Lung (tissue), 12 donors: ENCODE measurements around the gene MYRIP. TPM values are rescaled to one million over a fixed set of nuclear protein-coding genes. Genes with fewer than 3 reads are reported as not detected.

Experiments
- ATAC-seq: fragments of 200-7000 bp; cut with Tn5 transposase; one replicate; pipeline ENCODE4 v1.9.1; 2020; ENCODE audit warnings: moderate number of reproducible peaks; ENCODE audit not compliant: insufficient read depth, low FRiP score
- DNase-seq, 3 donors: peaks; one replicate each; pipeline ENCODE4 v3.0.0-alpha.2; 2013 to 2017
- H3K27ac ChIP-seq, 2 donors: one replicate each; pipeline ENCODE4 v1.5.1; 2013; ENCODE audit warnings: mild to moderate bottlenecking in 2 of 2, moderate library complexity in 2 of 2, control low read depth in 1 of 2, inconsistent platforms in 1 of 2, low read depth in 1 of 2, low read length in 1 of 2
- H3K27me3 ChIP-seq, 3 donors: one replicate each; pipeline ENCODE4 v1.5.1; 2013; ENCODE audit warnings: low read length in 2 of 3; ENCODE audit not compliant: control insufficient read depth in 3 of 3, insufficient read depth in 3 of 3
- H3K36me3 ChIP-seq, 4 donors: one replicate each; pipeline ENCODE4 v1.5.1; 2013; ENCODE audit warnings: low read length in 4 of 4, mild to moderate bottlenecking in 1 of 4, moderate library complexity in 1 of 4; ENCODE audit not compliant: control insufficient read depth in 4 of 4, insufficient read depth in 4 of 4
- H3K4me1 ChIP-seq, 5 donors: one replicate each; pipeline ENCODE4 v1.5.1; 2013; ENCODE audit warnings: low read length in 5 of 5, mild to moderate bottlenecking in 2 of 5, moderate library complexity in 1 of 5; ENCODE audit not compliant: control insufficient read depth in 5 of 5, insufficient read depth in 5 of 5
- H3K4me3 ChIP-seq: one replicate; pipeline ENCODE4 v1.5.1; 2013; ENCODE audit warnings: mild to moderate bottlenecking, control low read depth, moderate library complexity
- H3K9ac ChIP-seq, 2 donors: one replicate each; pipeline ENCODE4 v1.5.1; 2013; ENCODE audit warnings: low read length in 2 of 2, control low read depth in 1 of 2; ENCODE audit not compliant: insufficient read depth in 1 of 2
- H3K9me3 ChIP-seq, 4 donors: one replicate each; pipeline ENCODE4 v1.5.1; 2013; ENCODE audit warnings: low read length in 3 of 4, mild to moderate bottlenecking in 1 of 4, moderate library complexity in 1 of 4; ENCODE audit not compliant: control insufficient read depth in 4 of 4, insufficient read depth in 3 of 4
- CTCF ChIP-seq: IDR thresholded peaks from 2 replicates; pipeline ENCODE4 v1.5.1; 2012; ENCODE audit warnings: mild to moderate bottlenecking; ENCODE audit errors: control extremely low read depth, extremely low read depth
- WGBS, 2 donors: extraction: QIAGEN DNeasy Blood & Tissue Kit; methylation state at CpG; one replicate each; pipeline ENCODE4 v1.1.7; 2013; 5-methylcytosine and 5-hydroxymethylcytosine counted together
- polyA plus RNA-seq, 2 donors: library from polyadenylated mRNA; stranded (reverse); fragments of 200-250 nt; gene quantifications; one replicate each; pipeline ENCODE4 v1.2.1, GENCODE V29; 2013
- total RNA-seq, 2 donors: library from RNA; depleted of rRNA in 1 of 2; stranded (reverse); fragments of >200 nt in 1 of 2; gene quantifications; one replicate each; pipeline ENCODE4 v1.2.1, GENCODE V29; 2014 to 2021
- donor health status: control.
- donor health status: control.
- donor health status: Bipolar disorder and iron deficiency.
- donor health status: healthy.
- donor health status: DM: yes; HTN: yes; CAD: no.

Gene MYRIP
- total and polyA plus RNA-seq, 4 donors = 0.30 to 2.5 (median 0.77) TPM

GRCh38 chr3:40228792-40229350 lies 419.5 kb downstream of the MYRIP start:
- no peak for ATAC-seq
- Histone ChIP-seq H3K27me3 (no peaks in the 10 kb centered on the region), H3K4me3 (no peak overlapping the region), H3K9me3 (no peaks in the 10 kb centered on the region), H3K36me3 (no peaks in the 10 kb centered on the region), H3K9ac (no peak overlapping the region), H3K27ac (no peak overlapping the region), H3K4me1 (no peaks in the 10 kb centered on the region)
- no peak for DNase-seq
- 86 to 87% methylated on average over 5 of the region's 5 CpGs for WGBS, 2 donors
- no peak for TF ChIP-seq CTCF

- H3K27ac ChIP-seq = no peak overlapping the region
- H3K9me3 ChIP-seq = no peaks in the 10 kb centered on the region
- TF ChIP-seq CTCF = no peak
- H3K4me3 ChIP-seq = no peak overlapping the region
- ATAC-seq (no peak), DNase-seq (no peak)
- H3K27me3 ChIP-seq = no peaks in the 10 kb centered on the region
- no peaks in the 10 kb centered on the region for H3K4me1 ChIP-seq
- H3K9ac ChIP-seq = no peak overlapping the region
- WGBS, 2 donors = 66 to 83% methylated on average over 6 of the region's 6 CpGs
- H3K36me3 ChIP-seq = peaks cover 0 to 1% (median 0%) of the 10 kb centered on the region in 4 donors
Observed at GRCh38 chr3:40229386-40229785, 420.0 kb downstream of the MYRIP start.

- no peak for TF ChIP-seq CTCF
- no peaks in the 10 kb centered on the region for H3K9me3 ChIP-seq
- H3K4me3 ChIP-seq = no peak overlapping the region
- peaks cover 0 to 1% (median 0%) of the 10 kb centered on the region in 4 donors for H3K36me3 ChIP-seq
- no peak for ATAC-seq
- H3K27me3 ChIP-seq = no peaks in the 10 kb centered on the region
- 65 to 80% methylated on average over 1 of the region's 1 CpG for WGBS, 2 donors
- DNase-seq = no peak
- no peak overlapping the region for H3K9ac ChIP-seq
- H3K27ac ChIP-seq = no peak overlapping the region
- H3K4me1 ChIP-seq = no peaks in the 10 kb centered on the region
Observed at GRCh38 chr3:40229963-40230362, 420.6 kb downstream of the MYRIP start.

- DNase-seq (no peak), ATAC-seq (no peak)
- H3K27me3 ChIP-seq = no peaks in the 10 kb centered on the region
- TF ChIP-seq CTCF = no peak
- no peak overlapping the region for H3K27ac ChIP-seq
- no peak overlapping the region for H3K9ac ChIP-seq
- H3K4me3 ChIP-seq = no peak overlapping the region
- H3K4me1 ChIP-seq = no peaks in the 10 kb centered on the region
- H3K36me3 ChIP-seq = peaks cover 0 to 1% (median 0%) of the 10 kb centered on the region in 4 donors
- H3K9me3 ChIP-seq = no peaks in the 10 kb centered on the region
Observed at GRCh38 chr3:40230382-40230781, 421.0 kb downstream of the MYRIP start.
